GM20000 (cell line): Measurements from ENCODE around the gene FAM110A.

ENCODE experiments used
- DNase-seq: peaks from one replicate; pipeline ENCODE4 v3.0.0; 2012; ENCODE audit warnings: low spot score
- TF ChIP-seq, protein P1 (sequence below): IDR thresholded peaks from 2 replicates; pipeline ENCODE4 v1.5.1; 2012; ENCODE audit warnings: mild to moderate bottlenecking, control low read depth; ENCODE audit errors: extremely low read depth, missing control alignments

Gene FAM110A

DNA sequence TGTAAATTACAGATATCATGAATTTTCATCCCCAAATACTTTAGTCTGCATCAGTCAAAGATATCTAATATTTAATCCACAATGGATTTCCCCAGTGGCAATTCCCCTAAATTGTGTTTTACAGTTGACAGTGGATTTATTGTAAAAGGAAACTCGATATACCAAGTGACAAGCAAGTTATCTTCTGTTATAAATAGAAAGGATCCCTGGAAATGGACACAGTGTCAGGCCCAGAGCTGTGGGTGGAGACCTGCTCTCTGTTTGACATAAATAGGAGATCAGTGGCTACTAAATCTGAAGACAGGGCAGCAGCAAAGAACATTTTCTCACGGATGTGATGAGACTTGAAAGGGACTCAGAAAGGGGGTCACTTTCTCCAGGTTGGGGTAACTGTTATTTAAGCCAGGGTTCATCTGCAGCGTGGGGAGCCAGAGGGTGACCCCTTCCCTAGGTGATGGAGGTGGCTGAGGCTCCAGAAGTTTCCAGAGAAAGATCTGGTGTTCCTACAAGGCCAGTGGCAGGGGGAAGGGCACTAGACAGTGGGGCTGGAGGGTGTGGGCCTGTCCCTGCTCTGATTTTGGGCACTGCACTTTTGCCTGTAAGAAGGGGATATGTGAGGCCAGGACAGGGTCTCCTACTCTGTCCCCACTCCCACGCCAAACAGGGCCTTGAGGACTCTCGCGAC is 12.3 kb upstream of the FAM110A start:
- TF ChIP-seq, protein P1, sequence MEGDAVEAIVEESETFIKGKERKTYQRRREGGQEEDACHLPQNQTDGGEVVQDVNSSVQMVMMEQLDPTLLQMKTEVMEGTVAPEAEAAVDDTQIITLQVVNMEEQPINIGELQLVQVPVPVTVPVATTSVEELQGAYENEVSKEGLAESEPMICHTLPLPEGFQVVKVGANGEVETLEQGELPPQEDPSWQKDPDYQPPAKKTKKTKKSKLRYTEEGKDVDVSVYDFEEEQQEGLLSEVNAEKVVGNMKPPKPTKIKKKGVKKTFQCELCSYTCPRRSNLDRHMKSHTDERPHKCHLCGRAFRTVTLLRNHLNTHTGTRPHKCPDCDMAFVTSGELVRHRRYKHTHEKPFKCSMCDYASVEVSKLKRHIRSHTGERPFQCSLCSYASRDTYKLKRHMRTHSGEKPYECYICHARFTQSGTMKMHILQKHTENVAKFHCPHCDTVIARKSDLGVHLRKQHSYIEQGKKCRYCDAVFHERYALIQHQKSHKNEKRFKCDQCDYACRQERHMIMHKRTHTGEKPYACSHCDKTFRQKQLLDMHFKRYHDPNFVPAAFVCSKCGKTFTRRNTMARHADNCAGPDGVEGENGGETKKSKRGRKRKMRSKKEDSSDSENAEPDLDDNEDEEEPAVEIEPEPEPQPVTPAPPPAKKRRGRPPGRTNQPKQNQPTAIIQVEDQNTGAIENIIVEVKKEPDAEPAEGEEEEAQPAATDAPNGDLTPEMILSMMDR: no peak
- no peak for DNase-seq

DNA sequence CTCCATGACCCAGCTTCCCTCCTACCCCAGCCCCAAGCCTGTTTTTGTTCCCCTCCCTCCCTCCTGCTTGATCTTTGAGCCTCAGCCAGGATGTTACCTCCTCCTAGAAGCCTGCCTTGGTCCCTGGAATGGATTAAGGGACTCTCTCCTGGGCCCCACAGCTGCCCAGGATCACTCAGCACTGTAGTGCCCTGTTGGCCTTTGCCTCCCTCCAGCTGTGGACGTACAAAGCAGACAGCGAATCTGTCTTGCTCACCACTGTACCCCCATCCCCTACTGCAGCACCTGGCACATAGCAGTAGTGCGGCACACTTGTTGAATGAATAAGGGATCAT is 11.8 kb upstream of the FAM110A start:
- DNase-seq: no peak
- TF ChIP-seq, protein P1: no peak

DNA sequence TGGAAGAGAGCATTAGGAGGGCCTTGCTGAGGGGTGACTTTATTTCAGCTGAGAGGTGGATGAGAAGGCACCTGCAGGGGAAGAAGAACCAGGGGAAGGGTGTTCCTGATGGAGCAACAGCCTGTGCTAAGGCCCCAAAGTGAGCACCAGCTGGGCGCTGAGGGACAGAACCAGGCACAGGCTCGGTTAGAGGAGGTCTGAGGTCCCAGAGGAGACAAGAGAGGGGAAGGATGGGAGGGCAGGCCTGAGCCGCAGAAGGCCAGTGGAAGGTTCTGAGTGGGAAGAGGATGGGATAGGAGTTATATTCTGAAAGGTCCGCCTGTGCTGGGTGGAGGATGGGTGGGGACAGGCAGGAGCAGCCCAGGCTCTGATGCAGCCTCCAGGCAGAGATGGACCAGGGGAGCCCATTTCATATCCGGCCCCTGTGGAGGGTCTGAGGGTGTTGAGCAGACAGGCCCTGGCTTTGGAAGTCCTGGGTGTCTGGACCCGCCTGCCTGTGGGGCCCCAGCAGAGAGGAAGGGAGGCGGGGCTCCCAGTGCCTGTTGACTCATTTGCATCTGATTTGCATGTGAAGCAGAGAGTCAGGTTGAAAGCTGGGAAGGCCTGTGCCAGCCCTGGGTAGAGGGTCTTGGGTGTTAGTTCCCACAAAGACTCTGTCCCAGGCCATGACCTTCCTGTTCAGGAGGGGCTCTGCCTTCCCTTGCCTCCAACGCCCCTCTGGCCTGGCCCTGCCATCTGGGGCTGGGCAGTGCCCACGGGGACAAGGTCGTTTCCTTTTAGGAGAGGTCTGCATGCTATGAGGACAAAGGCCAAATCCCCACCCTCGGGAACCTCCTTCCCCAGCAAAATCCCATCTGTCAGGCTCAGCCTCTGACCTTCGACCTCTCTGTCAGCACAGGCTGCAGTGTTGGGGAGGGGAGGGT is 10.6 kb upstream of the FAM110A start:
- TF ChIP-seq, protein P1: no peak
- DNase-seq: peak; percentile 3

DNA sequence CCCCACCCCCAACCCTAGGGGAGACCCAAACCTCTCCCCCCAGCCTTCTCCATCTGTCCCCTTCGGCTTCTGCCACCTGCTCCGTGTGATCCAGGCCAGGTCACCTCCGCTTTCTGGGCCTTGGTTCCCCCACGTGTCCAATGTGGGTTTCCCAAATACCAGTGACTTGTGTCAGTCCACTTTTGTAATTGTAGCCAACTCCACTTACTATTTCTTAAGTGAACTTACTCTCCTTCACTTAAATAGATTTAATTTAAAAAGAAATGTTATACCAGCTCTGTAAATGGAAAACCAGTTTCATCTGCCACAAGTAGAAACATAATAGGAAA is 10.0 kb upstream of the FAM110A start:
- TF ChIP-seq, protein P1: no peak
- no peak for DNase-seq

DNA sequence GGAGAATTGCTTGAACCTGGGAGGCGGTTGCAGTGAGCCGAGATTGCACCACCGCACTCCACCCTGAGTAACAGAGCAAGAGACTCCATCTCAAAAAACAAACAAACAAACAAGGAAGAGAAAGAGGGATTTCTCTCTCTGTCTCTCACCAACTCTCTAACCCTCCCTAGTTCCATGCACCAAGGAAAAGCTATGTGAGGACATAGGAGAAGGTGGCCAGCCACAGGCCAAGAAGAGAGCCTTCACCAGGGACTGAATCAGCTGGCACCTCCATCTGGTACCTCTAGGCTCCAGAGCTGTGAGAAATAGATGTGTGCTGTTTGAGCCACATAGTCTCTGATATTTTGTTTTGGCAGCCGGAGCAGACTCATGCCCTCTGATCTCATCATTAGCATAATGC is 9.0 kb upstream of the FAM110A start:
- no peak for DNase-seq
- TF ChIP-seq, protein P1: no peak

DNA sequence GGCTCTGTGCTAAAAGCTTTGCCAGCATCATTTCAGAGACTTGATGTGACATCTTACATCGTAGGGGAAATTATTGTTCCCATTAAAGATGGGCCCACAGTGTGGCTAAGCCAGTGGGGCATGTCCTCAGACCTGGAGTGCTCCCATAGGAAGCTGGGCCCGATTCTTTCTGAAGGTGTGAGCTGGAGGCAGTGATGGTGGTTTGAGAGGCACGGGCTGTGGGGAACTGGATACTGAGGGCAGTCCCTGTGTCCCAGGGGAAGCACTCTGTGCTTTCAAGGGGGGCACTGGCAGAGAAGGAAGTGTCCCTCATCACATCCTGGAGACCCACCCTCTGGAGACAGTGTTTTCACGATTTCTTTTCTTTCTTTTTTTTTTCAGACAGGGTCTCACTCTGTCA is 8.6 kb upstream of the FAM110A start:
- TF ChIP-seq, protein P1: no peak

DNA sequence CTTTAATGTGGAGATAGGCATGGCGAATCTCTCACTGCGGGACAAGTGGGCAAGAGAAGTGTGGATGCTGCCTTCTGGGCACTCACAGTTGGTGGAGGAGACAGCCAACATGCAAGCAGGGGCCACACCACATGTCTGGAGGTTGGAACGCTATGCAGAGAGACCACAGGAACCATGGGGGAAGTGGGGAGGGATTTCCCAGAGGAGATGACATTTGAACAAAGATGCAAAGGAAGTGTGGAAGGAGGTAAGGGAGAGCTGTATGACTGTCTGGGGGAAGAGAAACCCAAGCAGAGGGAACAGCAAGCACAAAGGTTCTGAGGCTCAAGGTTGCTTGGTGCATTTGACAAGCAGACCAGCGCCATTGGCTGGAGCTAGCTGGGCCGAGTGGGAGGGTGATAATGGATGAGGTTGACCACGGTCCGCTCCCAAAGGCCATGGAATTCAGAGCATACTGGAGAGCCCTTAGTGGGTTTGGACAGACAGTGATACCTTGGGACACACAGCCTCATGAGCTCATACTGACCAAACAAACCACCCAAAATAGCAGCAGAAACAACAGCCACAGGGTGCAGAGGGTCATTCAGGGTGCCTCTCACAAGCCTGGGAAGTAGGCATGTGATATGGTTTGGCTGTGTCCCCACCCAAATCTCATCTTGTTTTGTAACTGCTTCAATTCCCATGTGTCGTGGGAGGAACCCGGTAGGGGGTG is 7.6 kb upstream of the FAM110A start:
- DNase-seq: peak; percentile 4
- TF ChIP-seq, protein P1: no peak

More for the DNA sequence above, 8.6 kb upstream of the FAM110A start:
- no peak for DNase-seq
